Epithelial cell of proximal tubule (primary cell): Measurements from ENCODE around the gene IL17D. TPM values are rescaled to one million over a fixed set of nuclear protein-coding genes. Genes with fewer than 3 reads are reported as not detected.

Source experiments
- DNase-seq: peaks from one replicate; pipeline ENCODE4 v3.0.0-alpha.2; 2011; ENCODE audit warnings: low read depth
- H3K4me3 ChIP-seq: 2 replicates; pipeline ENCODE4 v1.5.1; 2011; ENCODE audit warnings: low read depth, mild to moderate bottlenecking, low read length
- CTCF ChIP-seq: conservative IDR thresholded peaks from 2 replicates; pipeline ENCODE4 v1.5.1; 2012; ENCODE audit warnings: low read depth, mild to moderate bottlenecking, low read length
- total RNA-seq: library from RNA; depleted of rRNA; stranded (reverse); fragments of >200 nt; gene quantifications from 2 replicates; pipeline ENCODE4 v1.2.3, GENCODE V29; 2015

IL17D gene
- 0.22 and 0.35 TPM in 2 replicates for total RNA-seq

- no peak for TF ChIP-seq CTCF
- H3K4me3 ChIP-seq: peak within 1 kb of the TSS; percentile 64
- DNase-seq: no peak
Observed at GRCh38 chr13:20702915-20703779, at the start of gene IL17D. IL17D (plus strand) TSS chr13:20703699; CDS start chr13:20704002, 303 bp downstream.

GRCh38 chr13:20654156-20654555 lies 49.3 kb upstream of the IL17D start:
- DNase-seq: no peak
- H3K4me3 ChIP-seq: no peak overlapping the region
- no peak for TF ChIP-seq CTCF

- peak; percentile 9 for DNase-seq
- no peak overlapping the region for H3K4me3 ChIP-seq
- no peak for TF ChIP-seq CTCF
Observed at GRCh38 chr13:20658451-20659040, 45.0 kb upstream of the IL17D start.

- no peak overlapping the region for H3K4me3 ChIP-seq
- DNase-seq: no peak
- TF ChIP-seq CTCF: no peak
Observed at GRCh38 chr13:20664351-20664750, 39.1 kb upstream of the IL17D start.

- no peak for TF ChIP-seq CTCF
- no peak for DNase-seq
- H3K4me3 ChIP-seq: no peak overlapping the region
Observed at GRCh38 chr13:20666948-20667347, 36.6 kb upstream of the IL17D start.

GRCh38 chr13:20667857-20668437 lies 35.6 kb upstream of the IL17D start:
- no peak overlapping the region for H3K4me3 ChIP-seq
- no peak for DNase-seq
- TF ChIP-seq CTCF: no peak
